Prostate gland (tissue), 2 donors: Measurements from ENCODE around the gene EXD2.

Experiments used
- CTCF ChIP-seq, 4 experiments: fragments of 200-600 bp in 2 of 4; fragments of 450-650 bp in 2 of 4; sonication (generic) in 2 of 4; IDR thresholded peaks; 1 replicate in 3 of 4; 2 replicates in 1 of 4; pipeline ENCODE4 v1.5.1; 2016 to 2019; ENCODE audit warnings: antibody characterized with exemption in 4 of 4, mild to moderate bottlenecking in 2 of 4, moderate library complexity in 2 of 4
- POLR2A ChIP-seq: fragments of 450-650 bp; IDR thresholded peaks from one replicate; pipeline ENCODE4 v1.6.1; 2016; ENCODE audit warnings: antibody characterized with exemption, mild to moderate bottlenecking
- POLR2AphosphoS5 ChIP-seq: sonication (generic); formaldehyde crosslinking; IDR thresholded peaks from one replicate; pipeline ENCODE4 v1.6.1; 2017; ENCODE audit warnings: antibody characterized with exemption

- TF ChIP-seq POLR2A (no peak), CTCF (IDR thresholded peaks at IDR 0.05) (no peak), POLR2AphosphoS5 (no peak)
Measured at GRCh38 chr14:69291891-69292561, 100.7 kb downstream of the EXD2 start.
